Measurements from ENCODE around the gene ANKRD42. TPM values are rescaled to one million over a fixed set of nuclear protein-coding genes. Genes with fewer than 3 reads are reported as not detected.

The ANKRD42 gene
- total and polyA plus RNA-seq, 2 of the 8 experiments (the other 6 are each of a cell fraction or from before 2014, with no cell fraction given), result 2.0 to 5.5 TPM

DNA sequence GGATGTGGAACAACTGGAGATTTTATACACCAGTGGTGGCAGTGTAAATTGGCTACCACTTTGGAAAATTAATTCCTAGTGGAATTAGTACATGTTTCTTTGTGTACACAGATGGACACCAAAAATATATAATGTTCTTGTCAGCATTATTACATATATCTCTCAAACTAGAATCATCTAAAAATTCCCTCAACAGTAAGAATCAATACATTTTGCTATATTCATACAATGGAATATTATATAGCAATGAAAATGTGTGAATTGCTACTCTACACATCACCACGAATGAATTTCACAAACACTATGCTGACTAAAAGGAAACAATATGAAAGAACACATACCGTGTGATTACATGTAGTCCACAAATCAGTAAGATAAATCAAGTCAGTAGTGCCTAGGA, 58.8 kb downstream of the ANKRD42 start (continued):
- no peak for TF ChIP-seq BRCA1 (IDR thresholded peaks at IDR 0.05; ENCODE audit: low read depth, low read length)
- TF ChIP-seq PHF8 (conservative IDR thresholded peaks at IDR 0.05; ENCODE audit: low read depth, low read length), result no peak
- TF ChIP-seq, protein P1, sequence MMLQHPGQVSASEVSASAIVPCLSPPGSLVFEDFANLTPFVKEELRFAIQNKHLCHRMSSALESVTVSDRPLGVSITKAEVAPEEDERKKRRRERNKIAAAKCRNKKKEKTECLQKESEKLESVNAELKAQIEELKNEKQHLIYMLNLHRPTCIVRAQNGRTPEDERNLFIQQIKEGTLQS (IDR thresholded peaks at IDR 0.05; ENCODE audit: insufficient read depth, low read depth, low read length), result no peak

All from H1 (cell line).